HG02884 (cell line): Measurements from ENCODE around the gene SLC30A9.

ENCODE experiments used
- ATAC-seq: cut with Tn5 transposase; IDR thresholded peaks from one replicate; pipeline ENCODE4 v1.9.1; 2021; ENCODE audit warnings: mild to moderate bottlenecking, moderate library complexity; ENCODE audit not compliant: unreplicated experiment

The SLC30A9 gene

GRCh38 chr4:41998019-41998418 lies 7.7 kb downstream of the SLC30A9 start:
- no peak for ATAC-seq

- no peak for ATAC-seq
Observed at GRCh38 chr4:41999321-41999720, 9.0 kb downstream of the SLC30A9 start.

- ATAC-seq, result no peak
Observed at GRCh38 chr4:42008011-42008786, 17.9 kb downstream of the SLC30A9 start.

GRCh38 chr4:42015438-42015837 lies 25.1 kb downstream of the SLC30A9 start:
- ATAC-seq, result no peak

GRCh38 chr4:42018451-42018850 lies 28.1 kb downstream of the SLC30A9 start:
- ATAC-seq, result no peak

- no peak for ATAC-seq
Observed at GRCh38 chr4:42048394-42048793, 58.1 kb downstream of the SLC30A9 start.

- ATAC-seq, result no peak
Observed at GRCh38 chr4:42050516-42051249, 60.4 kb downstream of the SLC30A9 start.

GRCh38 chr4:42066402-42066801 lies 76.1 kb downstream of the SLC30A9 start:
- no peak for ATAC-seq

- no peak for ATAC-seq
Observed at GRCh38 chr4:42067264-42067663, 76.9 kb downstream of the SLC30A9 start.

- no peak for ATAC-seq
Observed at GRCh38 chr4:42070463-42070862, 80.1 kb downstream of the SLC30A9 start.

GRCh38 chr4:42074294-42074693 lies 84.0 kb downstream of the SLC30A9 start:
- ATAC-seq, result no peak

GRCh38 chr4:42078184-42078801 lies 88.0 kb downstream of the SLC30A9 start:
- peak; percentile 93 for ATAC-seq

GRCh38 chr4:42080306-42080705 lies 90.0 kb downstream of the SLC30A9 start:
- ATAC-seq, result no peak

GRCh38 chr4:42083816-42084215 lies 93.5 kb downstream of the SLC30A9 start:
- no peak for ATAC-seq

- ATAC-seq, result no peak
Observed at GRCh38 chr4:42088386-42088785, 98.1 kb downstream of the SLC30A9 start.

GRCh38 chr4:42101446-42101975 lies 111.2 kb downstream of the SLC30A9 start:
- ATAC-seq, result no peak

- ATAC-seq, result no peak
Observed at GRCh38 chr4:42104521-42104920, 114.2 kb downstream of the SLC30A9 start.

GRCh38 chr4:42112846-42113245 lies 122.5 kb downstream of the SLC30A9 start:
- no peak for ATAC-seq

GRCh38 chr4:42119886-42120285 lies 129.6 kb downstream of the SLC30A9 start:
- no peak for ATAC-seq

- ATAC-seq, result no peak
Observed at GRCh38 chr4:42122237-42122636, 131.9 kb downstream of the SLC30A9 start.

- ATAC-seq, result no peak
Observed at GRCh38 chr4:42123071-42123644, 132.8 kb downstream of the SLC30A9 start.
